Endodermal cell (in vitro differentiated cells): ENCODE results near the gene CBLB. TPM values are rescaled to one million over a fixed set of nuclear protein-coding genes. Genes with fewer than 3 reads are reported as not detected.

ENCODE experiments used
- DNase-seq: peaks from one replicate; pipeline ENCODE4 v3.0.0-alpha.2; 2017
- H3K27ac ChIP-seq: 2 replicates; pipeline ENCODE4 v1.5.1; 2013; ENCODE audit warnings: mild to moderate bottlenecking, low read depth, low read length, moderate library complexity
- H3K27me3 ChIP-seq: 2 replicates; pipeline ENCODE4 v1.6.1; 2013; ENCODE audit warnings: mild to moderate bottlenecking, low read length, moderate library complexity; ENCODE audit not compliant: insufficient read depth, control insufficient read depth, poor library complexity, severe bottlenecking
- H3K36me3 ChIP-seq: 2 replicates; pipeline ENCODE4 v1.7.0; 2013; ENCODE audit warnings: mild to moderate bottlenecking, low read length, moderate library complexity; ENCODE audit not compliant: control insufficient read depth, insufficient read depth
- H3K4me1 ChIP-seq: one replicate; pipeline ENCODE4 v1.7.0; 2013; ENCODE audit warnings: low read length; ENCODE audit not compliant: control insufficient read depth, insufficient read depth
- H3K4me3 ChIP-seq: 2 replicates; pipeline ENCODE4 v1.5.1; 2013; ENCODE audit warnings: mild to moderate bottlenecking, low read length, moderate library complexity
- H3K9ac ChIP-seq: 2 replicates; pipeline ENCODE4 v1.6.1; 2013; ENCODE audit warnings: mild to moderate bottlenecking, low read length, moderate library complexity; ENCODE audit not compliant: poor library complexity, severe bottlenecking; ENCODE audit errors: extremely low read depth
- H3K9me3 ChIP-seq: 2 replicates; pipeline ENCODE4 v1.6.1; 2013; ENCODE audit warnings: mild to moderate bottlenecking, low read length, moderate library complexity; ENCODE audit not compliant: control insufficient read depth
- H3K27ac Mint-ChIP-seq: 2 replicates; pipeline ENCODE4 v1.8.0; 2020; ENCODE audit warnings: mixed read lengths
- H3K27me3 Mint-ChIP-seq: 2 replicates; pipeline ENCODE4 v1.8.0; 2021; ENCODE audit warnings: mild to moderate bottlenecking, mixed read lengths; ENCODE audit not compliant: insufficient read depth
- H3K36me3 Mint-ChIP-seq: 2 replicates; pipeline ENCODE4 v1.8.0; 2020; ENCODE audit warnings: low read depth, mixed read lengths
- H3K4me1 Mint-ChIP-seq: 2 replicates; pipeline ENCODE4 v1.8.0; 2020; ENCODE audit warnings: mixed read lengths
- H3K4me3 Mint-ChIP-seq: 2 replicates; pipeline ENCODE4 v1.8.0; 2020; ENCODE audit warnings: mild to moderate bottlenecking, moderate library complexity, mixed read lengths
- H3K9me3 Mint-ChIP-seq: 2 replicates; pipeline ENCODE4 v1.8.0; 2020; ENCODE audit warnings: mild to moderate bottlenecking, mixed read lengths
- WGBS, 2 experiments: methylation state at CpG; one replicate each; pipeline versions ENCODE4 v1.1.5 to v1.1.7; 2013; ENCODE audit warnings: missing lambda C conversion rate in 2 of 2, mixed read lengths in 1 of 2; ENCODE audit not compliant: insufficient coverage in 1 of 2, insufficient read length in 1 of 2; 5-methylcytosine and 5-hydroxymethylcytosine counted together
- total RNA-seq, 2 donors: library from RNA; stranded (reverse); fragmentation: NEBNext Ultra II Directional in 1 of 2; extraction: Animal tissue kit (Norgen Biotek cat#: 25700) in 1 of 2; gene quantifications; 2 replicates in 1 of 2; 3 replicates in 1 of 2; pipeline ENCODE4 v1.2.1, GENCODE V29; 2021
- TF ChIP-seq, protein P1 (sequence below): fragments of 200-600 bp; sonication (generic); conservative IDR thresholded peaks from 2 replicates; pipeline ENCODE4 v1.5.0; 2021; ENCODE audit warnings: antibody characterized with exemption, mild to moderate bottlenecking

Gene CBLB
- total RNA-seq, 2 donors from 2014 or later: 45.4 to 60.5 TPM

GRCh38 chr3:105661461-105661860 lies 207.4 kb downstream of the CBLB start:
- 94% methylated on average over 2 of the region's 3 CpGs; no CpG with 5 or more reads in 1 of the 2 experiments for WGBS, 2 experiments
- no peaks in the 10 kb centered on the region for H3K27me3 Mint-ChIP-seq
- peaks cover 17% of the 10 kb centered on the region for H3K36me3 ChIP-seq
- no peak overlapping the region for H3K4me3 ChIP-seq
- TF ChIP-seq, protein P1, sequence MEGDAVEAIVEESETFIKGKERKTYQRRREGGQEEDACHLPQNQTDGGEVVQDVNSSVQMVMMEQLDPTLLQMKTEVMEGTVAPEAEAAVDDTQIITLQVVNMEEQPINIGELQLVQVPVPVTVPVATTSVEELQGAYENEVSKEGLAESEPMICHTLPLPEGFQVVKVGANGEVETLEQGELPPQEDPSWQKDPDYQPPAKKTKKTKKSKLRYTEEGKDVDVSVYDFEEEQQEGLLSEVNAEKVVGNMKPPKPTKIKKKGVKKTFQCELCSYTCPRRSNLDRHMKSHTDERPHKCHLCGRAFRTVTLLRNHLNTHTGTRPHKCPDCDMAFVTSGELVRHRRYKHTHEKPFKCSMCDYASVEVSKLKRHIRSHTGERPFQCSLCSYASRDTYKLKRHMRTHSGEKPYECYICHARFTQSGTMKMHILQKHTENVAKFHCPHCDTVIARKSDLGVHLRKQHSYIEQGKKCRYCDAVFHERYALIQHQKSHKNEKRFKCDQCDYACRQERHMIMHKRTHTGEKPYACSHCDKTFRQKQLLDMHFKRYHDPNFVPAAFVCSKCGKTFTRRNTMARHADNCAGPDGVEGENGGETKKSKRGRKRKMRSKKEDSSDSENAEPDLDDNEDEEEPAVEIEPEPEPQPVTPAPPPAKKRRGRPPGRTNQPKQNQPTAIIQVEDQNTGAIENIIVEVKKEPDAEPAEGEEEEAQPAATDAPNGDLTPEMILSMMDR: no peak
- no peak overlapping the region for H3K4me3 Mint-ChIP-seq
- no peak overlapping the region for H3K9ac ChIP-seq
- peaks cover 43% of the 10 kb centered on the region for H3K36me3 Mint-ChIP-seq
- H3K9me3 ChIP-seq: no peaks in the 10 kb centered on the region
- H3K27ac ChIP-seq: no peak overlapping the region
- no peaks in the 10 kb centered on the region for H3K4me1 Mint-ChIP-seq
- H3K9me3 Mint-ChIP-seq: no peaks in the 10 kb centered on the region
- no peaks in the 10 kb centered on the region for H3K27me3 ChIP-seq
- no peaks in the 10 kb centered on the region for H3K4me1 ChIP-seq
- no peak overlapping the region for H3K27ac Mint-ChIP-seq
- DNase-seq: no peak

DNA sequence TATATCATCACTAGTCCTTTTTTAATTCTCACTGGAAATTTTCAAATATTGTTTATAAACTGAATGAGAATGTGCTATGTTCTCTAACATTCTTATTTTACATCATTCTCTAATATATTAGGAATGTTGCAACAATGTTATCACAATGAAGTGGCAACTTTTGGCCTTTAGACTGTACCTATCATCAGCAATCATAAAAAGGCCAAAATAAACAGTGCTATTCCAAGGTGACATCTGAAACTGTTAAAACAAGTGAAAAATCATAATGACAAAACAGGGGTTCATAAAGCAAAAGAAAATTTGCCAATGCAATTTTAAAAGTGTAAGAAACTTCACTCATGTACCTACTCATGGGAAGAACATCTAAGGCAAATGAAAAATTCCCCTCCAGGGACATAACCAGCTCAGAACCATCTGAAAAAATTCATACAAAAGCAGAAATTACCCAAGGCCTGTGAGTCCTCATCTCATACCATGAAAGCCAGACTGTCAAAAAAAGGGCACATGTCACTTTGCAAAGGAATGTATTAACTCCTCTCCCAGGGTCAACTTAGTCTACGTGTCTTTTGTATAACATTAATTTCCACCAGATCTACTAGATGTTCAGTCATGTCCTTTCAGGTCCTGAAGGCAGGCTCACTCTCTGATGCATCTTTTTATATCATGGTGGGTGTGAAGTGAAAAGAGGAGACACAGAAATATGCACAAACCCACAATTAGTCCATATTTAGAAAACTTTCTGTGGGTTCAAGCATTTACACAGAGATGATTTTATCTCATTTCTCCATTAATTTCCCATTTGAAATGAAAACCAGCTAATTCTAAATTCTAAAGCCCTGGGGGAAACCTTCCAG lies 211.9 kb downstream of the CBLB start:
- Mint-ChIP-seq H3K27me3 (no peaks in the 10 kb centered on the region), H3K4me3 (no peak overlapping the region), H3K4me1 (no peaks in the 10 kb centered on the region), H3K9me3 (no peaks in the 10 kb centered on the region), H3K36me3 (peaks cover 27% of the 10 kb centered on the region), H3K27ac (no peak overlapping the region)
- Histone ChIP-seq H3K36me3 (peaks cover 12% of the 10 kb centered on the region), H3K27ac (no peak overlapping the region), H3K9me3 (no peaks in the 10 kb centered on the region), H3K4me1 (no peaks in the 10 kb centered on the region), H3K27me3 (no peaks in the 10 kb centered on the region), H3K9ac (no peak overlapping the region), H3K4me3 (no peak overlapping the region)
- TF ChIP-seq, protein P1: no peak
- WGBS, 2 experiments: 89% methylated on average over 1 of the region's 1 CpG; no CpG with 5 or more reads in 1 of the 2 experiments
- DNase-seq: no peak

DNA sequence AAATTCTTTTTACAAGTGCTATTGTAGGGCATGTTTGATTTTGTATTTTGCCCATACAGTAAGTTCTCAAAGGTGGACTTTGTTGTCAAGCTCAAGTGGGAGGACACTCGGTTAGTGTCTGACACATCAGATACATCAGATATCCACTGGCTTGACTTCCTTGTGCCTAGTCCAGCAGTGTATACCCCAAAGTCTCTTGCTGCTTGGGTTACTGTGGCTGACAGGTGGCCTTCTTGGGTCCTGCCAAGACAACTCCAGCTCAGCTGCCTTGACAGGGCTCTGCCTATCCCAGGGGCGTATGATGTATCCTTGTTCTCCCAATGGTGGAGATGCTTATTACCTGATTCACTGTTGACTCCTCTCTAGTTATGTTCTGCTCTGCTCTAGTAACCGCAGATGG lies 214.9 kb downstream of the CBLB start:
- Histone ChIP-seq H3K9me3 (no peaks in the 10 kb centered on the region), H3K4me3 (no peak overlapping the region), H3K27ac (no peak overlapping the region), H3K9ac (no peak overlapping the region), H3K27me3 (no peaks in the 10 kb centered on the region), H3K4me1 (no peaks in the 10 kb centered on the region), H3K36me3 (peaks cover 10% of the 10 kb centered on the region)
- Mint-ChIP-seq H3K4me1 (peaks cover 12% of the 10 kb centered on the region), H3K4me3 (no peak overlapping the region), H3K9me3 (no peaks in the 10 kb centered on the region), H3K27me3 (no peaks in the 10 kb centered on the region), H3K36me3 (peaks cover 12% of the 10 kb centered on the region), H3K27ac (no peak overlapping the region)
- WGBS, 2 experiments: 83 to 97% methylated on average over 2 to 3 of the region's 3 CpGs
- TF ChIP-seq, protein P1: no peak
- DNase-seq: no peak
